Sciatic nerve (tissue), 2 donors: ENCODE measurements around the gene PDCD11. TPM values are rescaled to one million over a fixed set of nuclear protein-coding genes. Genes with fewer than 3 reads are reported as not detected.
"Not testable (repeated sequence)": the region's sequence is repeated elsewhere in the genome, so short reads cannot be mapped to it uniquely, and the experiment has no call there.

ENCODE experiments used
- ATAC-seq: fragments of 200-7000 bp; cut with Tn5 transposase; one replicate; pipeline ENCODE4 v1.9.1; 2020; ENCODE audit warnings: mild to moderate bottlenecking, moderate library complexity
- DNase-seq: peaks from one replicate; pipeline ENCODE4 v3.0.0-alpha.2; 2020; ENCODE audit warnings: low spot score
- intact Hi-C: fragments of 100-400 bp; cut with DNase I; formaldehyde crosslinking; loops from one replicate; pipeline ENCODE4 v1.14.2; 2022
- total RNA-seq: library from RNA; stranded (reverse); fragmentation: NEBNext Ultra II Directional; extraction: Animal tissue kit (Norgen Biotek cat#: 25700); gene quantifications from one replicate; pipeline ENCODE4 v1.2.1, GENCODE V29; 2021
- donor health status: DM: no; HTN: no; CAD: no.
- donor health status: DM: no; HTN: no; CAD: no.

The PDCD11 gene, protein sequence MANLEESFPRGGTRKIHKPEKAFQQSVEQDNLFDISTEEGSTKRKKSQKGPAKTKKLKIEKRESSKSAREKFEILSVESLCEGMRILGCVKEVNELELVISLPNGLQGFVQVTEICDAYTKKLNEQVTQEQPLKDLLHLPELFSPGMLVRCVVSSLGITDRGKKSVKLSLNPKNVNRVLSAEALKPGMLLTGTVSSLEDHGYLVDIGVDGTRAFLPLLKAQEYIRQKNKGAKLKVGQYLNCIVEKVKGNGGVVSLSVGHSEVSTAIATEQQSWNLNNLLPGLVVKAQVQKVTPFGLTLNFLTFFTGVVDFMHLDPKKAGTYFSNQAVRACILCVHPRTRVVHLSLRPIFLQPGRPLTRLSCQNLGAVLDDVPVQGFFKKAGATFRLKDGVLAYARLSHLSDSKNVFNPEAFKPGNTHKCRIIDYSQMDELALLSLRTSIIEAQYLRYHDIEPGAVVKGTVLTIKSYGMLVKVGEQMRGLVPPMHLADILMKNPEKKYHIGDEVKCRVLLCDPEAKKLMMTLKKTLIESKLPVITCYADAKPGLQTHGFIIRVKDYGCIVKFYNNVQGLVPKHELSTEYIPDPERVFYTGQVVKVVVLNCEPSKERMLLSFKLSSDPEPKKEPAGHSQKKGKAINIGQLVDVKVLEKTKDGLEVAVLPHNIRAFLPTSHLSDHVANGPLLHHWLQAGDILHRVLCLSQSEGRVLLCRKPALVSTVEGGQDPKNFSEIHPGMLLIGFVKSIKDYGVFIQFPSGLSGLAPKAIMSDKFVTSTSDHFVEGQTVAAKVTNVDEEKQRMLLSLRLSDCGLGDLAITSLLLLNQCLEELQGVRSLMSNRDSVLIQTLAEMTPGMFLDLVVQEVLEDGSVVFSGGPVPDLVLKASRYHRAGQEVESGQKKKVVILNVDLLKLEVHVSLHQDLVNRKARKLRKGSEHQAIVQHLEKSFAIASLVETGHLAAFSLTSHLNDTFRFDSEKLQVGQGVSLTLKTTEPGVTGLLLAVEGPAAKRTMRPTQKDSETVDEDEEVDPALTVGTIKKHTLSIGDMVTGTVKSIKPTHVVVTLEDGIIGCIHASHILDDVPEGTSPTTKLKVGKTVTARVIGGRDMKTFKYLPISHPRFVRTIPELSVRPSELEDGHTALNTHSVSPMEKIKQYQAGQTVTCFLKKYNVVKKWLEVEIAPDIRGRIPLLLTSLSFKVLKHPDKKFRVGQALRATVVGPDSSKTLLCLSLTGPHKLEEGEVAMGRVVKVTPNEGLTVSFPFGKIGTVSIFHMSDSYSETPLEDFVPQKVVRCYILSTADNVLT (N-terminal part only)
- total RNA-seq: 21.0 TPM

DNA sequence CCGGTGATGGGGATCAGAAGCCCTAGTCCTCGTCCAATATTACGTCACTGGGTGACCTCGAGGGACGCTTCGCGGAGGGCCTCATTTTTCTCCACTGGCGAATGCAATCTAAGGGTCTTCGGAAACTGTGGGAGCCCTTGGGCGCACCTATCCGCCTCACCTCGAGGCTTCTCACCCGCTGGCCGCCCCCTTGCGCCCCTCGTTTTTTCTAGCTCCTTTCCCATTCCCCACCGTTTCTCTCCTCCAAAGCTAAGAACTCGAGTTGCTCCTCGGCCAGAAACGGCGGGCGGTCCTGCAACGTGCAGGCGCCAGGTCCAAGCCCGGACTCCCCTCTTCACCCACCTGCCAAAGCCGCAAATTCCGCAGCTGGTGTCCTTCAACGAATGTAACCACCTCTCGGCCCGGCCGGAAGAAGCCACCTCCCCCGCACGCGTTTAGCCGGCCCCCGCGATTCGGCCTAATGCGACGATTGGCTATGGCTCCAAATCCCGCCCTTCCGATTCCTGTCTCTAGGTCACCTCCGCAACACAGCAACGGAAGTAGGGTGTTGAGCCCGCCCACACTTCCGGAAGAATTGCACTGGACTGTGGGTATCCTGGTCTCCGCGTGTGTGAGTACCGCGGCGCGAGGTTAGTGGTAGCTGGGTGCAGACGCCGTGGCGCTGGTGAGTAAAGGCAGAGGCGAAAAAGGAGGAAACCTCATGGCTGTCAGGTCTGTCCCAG lies at the start of gene PDCD11, which contains the start of gene ATP5MK:
Gene PDCD11, plus strand, starts transcription at position 560 of the 722 bp plus-strand sequence. CDS start 1,801 bp downstream, outside the sequence.
Gene ATP5MK, minus strand, starts transcription at position 409 of the 722 bp plus-strand sequence. CDS start 4,018 bp downstream, outside the sequence.
- intact Hi-C loops: no loop called here
- ATAC-seq (peak; percentile 100), DNase-seq (peak; percentile 97)

DNA sequence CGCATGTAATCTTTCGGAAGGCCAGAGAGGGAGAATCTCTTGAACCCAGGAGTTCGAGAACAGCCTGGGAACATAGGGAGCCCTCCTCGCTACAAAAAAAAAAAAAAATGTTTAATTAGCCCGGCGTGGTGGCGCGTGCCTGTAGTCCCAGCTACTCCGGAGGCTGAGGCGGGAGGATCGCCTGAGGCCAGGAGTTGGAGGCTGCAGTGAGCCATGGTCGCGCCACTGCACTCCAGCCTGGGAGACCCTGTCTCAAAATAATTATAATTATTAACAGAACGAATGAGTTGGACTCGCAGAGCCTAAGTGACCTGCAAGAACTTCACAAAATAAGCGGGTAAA lies 46.3 kb upstream of the PDCD11 start:
- intact Hi-C loops: no loop called here
- ATAC-seq: no peak
- DNase-seq: no peak

DNA sequence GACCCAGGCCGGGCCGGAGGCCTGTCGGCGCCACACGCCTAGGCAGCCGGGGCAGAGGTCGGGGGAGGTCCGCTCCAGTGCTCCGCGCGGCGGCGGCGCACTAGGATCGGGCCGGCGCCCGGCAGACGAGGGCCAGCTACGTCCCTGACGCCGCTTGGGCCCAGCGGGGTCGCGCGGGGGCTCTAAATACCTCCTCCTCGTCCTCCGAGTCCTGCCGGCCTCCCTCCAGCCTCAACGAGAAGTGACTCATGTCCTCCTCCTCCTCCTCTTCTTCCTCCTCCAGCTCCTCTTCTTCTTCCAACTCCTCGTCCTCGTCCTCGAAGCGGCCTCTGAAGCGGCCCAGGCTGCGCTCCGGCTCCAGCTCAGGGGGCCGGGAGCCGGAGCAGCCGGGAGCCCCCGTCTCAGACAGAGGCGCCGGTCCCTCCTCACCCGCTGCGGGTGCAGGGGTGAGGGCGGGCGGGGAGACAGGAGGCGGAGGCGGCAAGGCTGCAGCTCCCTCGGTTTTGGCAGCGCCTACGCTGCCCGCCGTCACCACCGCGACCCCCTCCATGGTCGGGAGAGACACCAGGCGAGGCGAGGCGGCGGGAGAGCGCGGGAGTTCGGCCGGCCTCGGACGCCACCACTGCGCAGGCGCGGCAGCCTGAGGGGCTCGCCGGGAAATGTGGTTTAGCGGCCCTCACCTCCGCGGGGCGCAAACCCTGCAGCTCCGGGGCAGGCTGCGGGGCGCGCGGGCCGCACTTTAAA lies 45.7 kb upstream of the PDCD11 start, which contains the start of gene PCGF6:
Gene PCGF6, minus strand, starts transcription at position 624 of the 744 bp plus-strand sequence. Its CDS starts 74 bp downstream, at position 550.
- intact Hi-C loops: no loop called here
- peak; percentile 88 for DNase-seq
- peak; percentile 97 for ATAC-seq

DNA sequence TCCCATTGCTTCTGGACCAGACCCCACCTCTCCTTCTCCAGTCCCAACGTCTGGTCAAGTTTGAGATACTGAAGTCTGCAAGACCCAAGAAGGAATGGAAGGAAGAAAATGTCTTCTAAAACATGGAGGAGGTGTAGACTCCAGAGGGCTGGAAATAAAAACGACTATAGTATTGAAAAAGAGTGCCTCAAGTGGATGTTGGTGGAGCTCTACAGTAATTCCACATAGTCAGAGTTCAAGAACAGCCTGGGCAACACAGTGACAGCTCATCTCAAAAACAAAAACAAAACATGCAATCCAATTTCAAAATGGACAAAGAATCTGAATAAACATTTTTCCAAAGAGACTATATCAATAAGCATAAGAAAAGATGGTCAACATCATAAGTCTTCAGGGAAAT lies 43.1 kb upstream of the PDCD11 start:
- ATAC-seq (no peak), DNase-seq (no peak)
- intact Hi-C loops: no loop called here

DNA sequence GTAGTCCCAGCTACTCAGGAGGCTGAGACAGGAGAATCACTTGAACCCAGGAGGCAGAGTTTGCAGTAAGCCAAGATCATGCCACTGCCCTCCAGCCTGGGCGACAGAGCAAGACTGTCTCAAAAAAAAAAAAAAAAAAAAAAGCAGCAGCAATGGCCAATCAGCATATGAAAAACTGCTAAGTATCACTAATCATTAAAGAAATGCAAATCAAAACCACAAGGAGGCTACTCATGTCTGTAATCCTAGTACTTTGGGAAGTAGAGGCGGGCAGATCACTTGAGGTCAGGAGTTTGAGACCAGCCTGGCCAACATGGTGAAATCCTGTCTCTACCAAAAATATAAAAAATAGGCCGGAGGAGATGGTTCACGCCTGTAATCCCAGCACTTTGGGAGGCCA lies 41.9 kb upstream of the PDCD11 start:
- DNase-seq, ATAC-seq, intact Hi-C loops: not testable (repeated sequence)

DNA sequence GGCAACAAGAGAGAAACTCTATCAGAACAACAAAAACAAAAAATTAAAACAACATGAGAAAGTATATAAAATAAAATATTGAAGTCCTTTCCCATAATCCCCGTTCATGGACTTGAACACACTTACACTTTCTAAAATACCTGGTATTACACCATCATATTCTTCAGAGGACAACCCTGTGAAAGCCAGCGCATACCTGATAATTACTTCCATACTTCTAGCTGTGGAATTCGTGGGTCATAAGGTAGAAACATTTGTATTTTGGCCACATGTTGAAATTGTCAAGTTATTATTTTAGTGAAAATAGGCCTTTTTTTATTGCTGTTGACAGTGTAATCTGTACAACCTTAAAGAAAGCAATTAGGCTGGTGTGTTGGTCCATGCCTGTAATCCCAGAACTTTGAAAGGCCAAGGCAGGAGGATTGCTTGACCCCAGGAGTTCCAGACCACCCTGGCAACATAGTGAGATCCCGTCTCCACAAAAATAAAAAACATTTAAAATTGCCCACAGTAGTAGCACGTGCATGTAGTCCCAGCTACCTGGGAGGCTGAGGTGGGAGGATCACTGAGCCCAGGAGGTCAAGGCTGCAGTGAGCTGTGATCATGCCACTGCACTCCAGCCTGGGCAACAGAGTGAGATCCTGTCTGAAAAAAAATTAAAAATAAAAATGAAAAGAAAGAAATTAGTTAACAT lies 40.4 kb upstream of the PDCD11 start:
- ATAC-seq (no peak), DNase-seq (no peak)
- intact Hi-C loops: no loop called here

DNA sequence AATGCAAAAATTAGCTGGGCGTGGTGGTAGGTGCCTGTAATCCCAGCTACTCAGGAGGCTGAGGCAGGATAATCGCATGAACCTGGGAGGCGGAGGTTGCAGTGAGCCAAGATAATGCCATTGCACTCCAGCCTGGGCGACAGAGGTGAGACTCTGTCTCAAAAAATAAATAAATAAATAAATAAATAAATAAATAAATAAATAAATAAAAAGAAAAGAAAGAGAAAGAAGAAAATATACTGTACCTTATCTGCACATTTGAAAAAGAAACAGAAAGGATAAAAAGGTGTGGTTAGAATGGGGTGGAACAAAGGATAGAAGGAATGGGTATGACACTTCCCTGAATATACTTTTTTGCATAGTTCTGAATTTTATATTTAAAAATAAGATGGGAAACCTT lies 36.9 kb upstream of the PDCD11 start:
- ATAC-seq, intact Hi-C loops, DNase-seq: not testable (repeated sequence)

DNA sequence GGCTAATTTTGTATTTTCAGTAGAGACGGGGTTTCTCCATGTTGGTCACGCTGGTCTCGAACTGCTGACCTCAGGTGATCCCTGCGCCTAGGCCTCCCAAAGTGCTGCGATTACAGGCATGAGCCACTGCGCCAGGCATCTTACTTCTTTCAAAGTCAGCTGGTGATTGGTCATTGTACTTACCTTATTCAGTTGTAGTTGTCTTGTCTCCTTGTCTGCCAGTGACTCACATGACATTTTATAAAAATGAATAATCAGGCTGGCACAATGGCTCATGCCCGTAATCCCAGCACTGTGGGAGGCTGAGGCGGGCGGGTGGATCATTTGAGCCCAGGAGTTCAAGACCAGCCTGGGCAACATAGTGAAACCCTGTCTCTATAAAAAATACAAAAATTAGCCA lies 35.6 kb upstream of the PDCD11 start:
- intact Hi-C loops, DNase-seq, ATAC-seq: not testable (repeated sequence)

DNA sequence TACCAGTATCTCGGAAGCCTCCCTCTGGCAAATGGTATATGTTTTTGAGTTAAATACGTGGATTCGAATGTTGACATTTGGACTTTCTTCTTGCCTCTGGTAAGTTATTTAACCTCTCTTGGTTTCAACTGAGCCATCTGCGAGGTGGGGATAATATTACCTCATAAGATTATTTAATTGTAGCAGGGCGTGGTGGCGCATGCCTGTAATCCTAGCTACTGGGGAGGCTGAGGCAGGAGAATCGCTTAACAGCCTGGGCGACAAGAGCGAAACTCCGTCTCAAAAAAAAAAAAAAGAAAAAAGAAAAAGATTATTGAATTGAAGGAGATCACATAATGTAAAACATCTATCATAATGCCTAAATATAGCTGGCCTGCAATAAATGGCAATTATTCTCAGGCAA lies 29.0 kb upstream of the PDCD11 start:
- intact Hi-C loops: no loop called here
- no peak for DNase-seq
- peak; percentile 4 for ATAC-seq

DNA sequence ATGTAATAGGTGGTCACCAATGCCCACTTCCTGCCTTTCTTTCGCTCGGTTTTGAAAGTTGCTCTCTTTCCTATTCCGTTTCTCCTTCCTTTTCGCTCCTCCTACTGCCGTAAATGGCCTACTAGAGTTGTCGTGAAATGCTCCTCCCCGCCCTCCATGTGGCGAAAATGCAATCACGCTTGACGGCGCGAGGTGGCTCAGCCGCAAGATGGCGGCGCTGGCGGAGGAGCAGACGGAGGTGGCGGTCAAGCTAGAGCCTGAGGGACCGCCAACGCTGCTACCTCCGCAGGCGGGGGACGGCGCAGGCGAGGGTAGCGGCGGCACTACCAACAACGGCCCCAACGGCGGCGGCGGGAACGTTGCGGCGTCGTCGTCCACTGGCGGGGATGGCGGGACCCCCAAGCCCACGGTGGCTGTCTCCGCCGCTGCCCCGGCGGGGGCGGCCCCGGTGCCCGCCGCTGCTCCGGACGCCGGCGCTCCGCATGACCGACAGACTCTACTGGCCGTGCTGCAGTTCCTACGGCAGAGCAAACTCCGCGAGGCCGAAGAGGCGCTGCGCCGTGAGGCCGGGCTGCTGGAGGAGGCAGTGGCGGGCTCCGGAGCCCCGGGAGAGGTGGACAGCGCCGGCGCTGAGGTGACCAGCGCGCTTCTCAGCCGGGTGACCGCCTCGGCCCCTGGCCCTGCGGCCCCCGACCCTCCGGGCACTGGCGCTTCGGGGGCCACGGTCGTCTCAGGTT lies 28.5 kb upstream of the PDCD11 start, which contains the start of gene TAF5:
Gene TAF5, plus strand, starts transcription at position 195 of the 737 bp plus-strand sequence. Its CDS starts 14 bp downstream, at position 209.
- intact Hi-C loops: no loop called here
- ATAC-seq (peak; percentile 91), DNase-seq (peak; percentile 93)

DNA sequence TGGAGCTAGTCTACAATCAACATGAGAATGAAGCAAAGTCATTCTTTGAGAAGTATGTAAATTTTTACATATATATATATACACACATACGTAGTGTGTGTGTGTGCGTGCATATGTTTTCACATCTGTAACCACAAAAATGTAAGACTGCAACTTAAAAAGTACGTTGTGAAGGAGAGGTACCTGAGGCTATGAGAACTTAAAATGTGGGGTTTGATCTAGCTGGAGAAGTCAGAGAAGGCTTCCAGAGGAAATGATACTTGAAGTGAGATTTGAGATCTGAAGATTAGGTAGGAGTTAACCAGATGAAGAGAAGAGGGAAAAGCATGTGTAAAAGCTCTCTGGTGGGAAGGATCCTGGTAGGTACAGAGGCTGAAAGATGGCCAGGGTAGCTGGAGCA lies 22.9 kb upstream of the PDCD11 start:
- DNase-seq (no peak), ATAC-seq (no peak)
- intact Hi-C loops: no loop called here

DNA sequence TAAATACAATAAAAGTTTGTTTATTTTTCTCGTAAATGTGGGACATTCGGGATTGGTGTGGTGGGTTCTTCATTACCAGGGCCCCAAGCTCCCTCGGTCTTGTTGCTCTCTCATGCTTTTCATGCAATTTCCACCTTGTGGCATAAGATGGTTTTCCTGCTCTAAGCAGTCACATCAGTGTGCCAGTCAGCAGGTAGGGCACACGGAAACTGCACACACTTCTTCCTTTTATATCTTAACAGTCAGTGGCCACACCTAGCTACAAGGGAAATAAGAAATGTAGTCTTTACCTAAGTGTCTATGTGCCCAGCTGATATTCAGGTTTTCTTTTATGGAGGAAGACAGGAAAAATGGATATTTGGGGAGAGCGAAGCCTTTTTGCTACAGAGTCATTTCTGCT lies 22.2 kb upstream of the PDCD11 start:
- no peak for DNase-seq
- intact Hi-C loops: no loop called here
- no peak for ATAC-seq

DNA sequence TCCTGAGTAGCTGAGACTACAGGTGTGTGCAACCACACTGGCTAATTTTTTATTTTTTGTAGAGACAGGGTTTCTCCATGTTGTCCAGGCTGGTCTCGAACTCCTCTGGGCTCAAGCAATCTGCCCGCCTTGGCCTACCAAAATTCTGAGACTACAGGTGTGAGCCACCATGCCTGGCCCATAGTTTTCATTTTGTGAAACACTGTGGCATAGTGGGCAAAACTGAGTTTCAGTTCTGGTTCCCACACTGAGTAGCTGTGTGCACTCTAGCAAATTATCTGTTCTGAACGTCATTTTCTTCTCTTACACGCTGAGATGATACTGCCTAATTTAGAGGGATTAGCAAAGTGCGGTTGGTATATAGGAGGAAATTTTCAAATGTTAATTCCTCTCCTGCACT lies 13.7 kb upstream of the PDCD11 start:
- ATAC-seq (no peak), DNase-seq (no peak)
- intact Hi-C loops: no loop called here

DNA sequence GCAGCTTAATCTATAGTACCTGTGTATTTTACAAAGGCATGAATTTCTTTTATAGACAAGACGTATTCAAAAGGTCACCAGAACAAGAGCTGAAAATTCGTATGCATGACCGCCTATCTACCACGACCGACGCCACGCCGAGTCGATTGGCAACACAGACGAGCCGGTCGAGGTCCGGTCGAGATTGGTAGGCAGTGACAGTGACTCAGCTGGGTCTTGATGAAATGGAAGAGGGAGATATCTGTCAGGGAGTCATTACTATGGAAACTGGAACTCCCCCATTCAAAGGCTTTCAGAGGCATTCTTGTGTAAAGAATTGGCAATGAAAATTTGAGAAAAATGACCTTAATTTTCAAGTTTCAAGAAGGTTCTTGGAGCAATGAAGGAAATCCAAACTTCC lies 2.2 kb upstream of the PDCD11 start:
- no peak for ATAC-seq
- DNase-seq: no peak
- intact Hi-C loops: no loop called here

DNA sequence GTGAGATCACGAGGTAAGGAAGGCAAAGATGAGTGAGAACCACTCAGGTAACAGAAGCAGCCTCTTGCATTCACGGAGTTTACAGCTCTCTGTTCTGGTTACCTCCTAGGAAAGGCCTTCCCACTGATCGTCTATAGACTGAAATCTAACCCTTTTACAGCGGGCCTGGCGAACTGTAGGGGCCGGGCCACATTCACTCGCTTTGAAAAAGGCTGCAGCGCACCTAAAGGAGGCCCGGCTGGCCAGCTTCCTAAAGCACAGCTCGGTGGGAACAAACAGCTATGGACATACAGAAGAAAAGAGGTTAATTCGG lies 716 bp upstream of the PDCD11 start:
- intact Hi-C loops: no loop called here
- DNase-seq (no peak), ATAC-seq (no peak)

DNA sequence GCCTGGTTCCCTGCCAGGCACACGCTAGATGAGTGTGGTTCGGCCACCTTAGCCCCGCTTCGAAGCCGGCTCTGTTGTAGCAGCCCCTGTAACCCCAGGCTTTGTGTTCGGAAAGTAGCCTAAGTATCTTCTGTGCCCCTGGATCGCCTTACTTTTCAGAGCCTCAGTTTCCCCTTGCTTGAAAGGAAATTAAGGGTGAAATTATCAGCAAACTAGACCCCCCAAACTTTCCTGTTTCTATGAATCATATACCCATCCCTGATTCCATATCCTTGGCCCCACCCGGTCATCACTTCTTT lies 312 bp downstream of the PDCD11 start:
- no peak for ATAC-seq
- intact Hi-C loops: no loop called here
- no peak for DNase-seq
